Activated CD8-positive, alpha-beta memory T cell treated with anti-CD3 and anti-CD28 coated beads, Interleukin-2, amount 50 U/mL, for 24 hours (primary cell): Measurements from ENCODE around the gene CAMK1G.
A peak's percentile ranks its signal among the peaks of the same experiment; 100 is the strongest.

ENCODE experiments used
- DNase-seq: peaks from one replicate; pipeline ENCODE4 v3.0.0-alpha.2; 2020; ENCODE audit errors: extremely low read depth

Gene CAMK1G

GRCh38 chr1:209619696-209620486 is 36.4 kb downstream of the CAMK1G start:
- no peak for DNase-seq

GRCh38 chr1:209620487-209620884 is 37.0 kb downstream of the CAMK1G start:
- DNase-seq = no peak

GRCh38 chr1:209621286-209621685 is 37.8 kb downstream of the CAMK1G start:
- DNase-seq = no peak

- no peak for DNase-seq
Measured at GRCh38 chr1:209621741-209622655, 38.5 kb downstream of the CAMK1G start.

GRCh38 chr1:209622841-209623829 is 39.6 kb downstream of the CAMK1G start:
- no peak for DNase-seq

- DNase-seq = no peak
Measured at GRCh38 chr1:209624558-209625549, 41.3 kb downstream of the CAMK1G start.

- no peak for DNase-seq
Measured at GRCh38 chr1:209625791-209626285, 42.3 kb downstream of the CAMK1G start.

- DNase-seq = no peak
Measured at GRCh38 chr1:209626346-209627026, 43.0 kb downstream of the CAMK1G start.

GRCh38 chr1:209627027-209627731 is 43.7 kb downstream of the CAMK1G start:
- DNase-seq = no peak

GRCh38 chr1:209627732-209628196 is 44.2 kb downstream of the CAMK1G start:
- DNase-seq = peak; percentile 51

- no peak for DNase-seq
Measured at GRCh38 chr1:209628618-209629299, 45.2 kb downstream of the CAMK1G start.

GRCh38 chr1:209629621-209630382 is 46.3 kb downstream of the CAMK1G start:
- DNase-seq = no peak

GRCh38 chr1:209630383-209631225 is 47.1 kb downstream of the CAMK1G start:
- DNase-seq = no peak

GRCh38 chr1:209633335-209633997 is 50.0 kb downstream of the CAMK1G start:
- DNase-seq = no peak

GRCh38 chr1:209634005-209634737 is 50.7 kb downstream of the CAMK1G start:
- no peak for DNase-seq
